Upper lobe of right lung (tissue), 1 donor: Measurements from ENCODE around the gene EIF3M. TPM values are rescaled to one million over a fixed set of nuclear protein-coding genes. Genes with fewer than 3 reads are reported as not detected.

Source experiments
- ATAC-seq: fragments of 200-7000 bp; cut with Tn5 transposase; one replicate; pipeline ENCODE4 v1.9.1; 2020; ENCODE audit warnings: mild to moderate bottlenecking, moderate library complexity
- DNase-seq: peaks from one replicate; pipeline ENCODE4 v3.0.0-alpha.2; 2020
- H3K27ac ChIP-seq: fragments of 200-600 bp; one replicate; pipeline ENCODE4 v1.8.0; 2022
- H3K27me3 ChIP-seq: fragments of 200-600 bp; one replicate; pipeline ENCODE4 v1.8.0; 2022; ENCODE audit warnings: mild to moderate bottlenecking
- H3K36me3 ChIP-seq: fragments of 200-600 bp; one replicate; pipeline ENCODE4 v1.8.0; 2022
- H3K4me1 ChIP-seq: fragments of 200-600 bp; one replicate; pipeline ENCODE4 v1.8.0; 2022
- H3K4me3 ChIP-seq: fragments of 200-600 bp; one replicate; pipeline ENCODE4 v1.8.0; 2022; ENCODE audit warnings: mild to moderate bottlenecking
- H3K9me3 ChIP-seq: fragments of 200-600 bp; one replicate; pipeline ENCODE4 v1.8.0; 2022
- CTCF ChIP-seq: fragments of 200-600 bp; IDR thresholded peaks from one replicate; pipeline ENCODE4 v1.8.0; 2022; ENCODE audit warnings: antibody characterized with exemption
- intact Hi-C: fragments of 100-400 bp; cut with DNase I; formaldehyde crosslinking; loops from one replicate; pipeline ENCODE4 v1.11.0; 2022
- total RNA-seq: library from RNA; stranded (reverse); fragmentation: NEBNext Ultra II Directional; extraction: Animal tissue kit (Norgen Biotek cat#: 25700); gene quantifications from one replicate; pipeline ENCODE4 v1.2.1, GENCODE V29; 2021
- donor health status: DM: no; HTN: yes; CAD: no; lungs with severe emphysema.

The EIF3M gene
- total RNA-seq, 1 donor from 2014 or later = 144 TPM

GRCh38 chr11:32555895-32556294 is 27.7 kb upstream of the EIF3M start:
- Histone ChIP-seq H3K36me3 (no peaks in the 10 kb centered on the region), H3K4me3 (no peak overlapping the region), H3K27ac (no peak overlapping the region), H3K27me3 (no peaks in the 10 kb centered on the region), H3K4me1 (no peaks in the 10 kb centered on the region), H3K9me3 (no peaks in the 10 kb centered on the region)
- TF ChIP-seq CTCF = no peak
- DNase-seq (no peak), ATAC-seq (no peak)
- intact Hi-C loops = no loop called here

GRCh38 chr11:32561835-32562234 is 21.8 kb upstream of the EIF3M start:
- no peaks in the 10 kb centered on the region for H3K27me3 ChIP-seq
- H3K9me3 ChIP-seq = no peaks in the 10 kb centered on the region
- ATAC-seq (no peak), DNase-seq (no peak)
- H3K27ac ChIP-seq = no peak overlapping the region
- no peaks in the 10 kb centered on the region for H3K4me1 ChIP-seq
- no peaks in the 10 kb centered on the region for H3K36me3 ChIP-seq
- intact Hi-C loops = no loop called here
- no peak for TF ChIP-seq CTCF
- no peak overlapping the region for H3K4me3 ChIP-seq

- no peaks in the 10 kb centered on the region for H3K27me3 ChIP-seq
- no peak for DNase-seq
- intact Hi-C loops = no loop called here
Observed at GRCh38 chr11:32562839-32563599, 20.6 kb upstream of the EIF3M start.

GRCh38 chr11:32563600-32563959 is 20.1 kb upstream of the EIF3M start:
- intact Hi-C loops = no loop called here
- Histone ChIP-seq H3K27me3 (no peaks in the 10 kb centered on the region), H3K4me3 (no peak overlapping the region), H3K9me3 (no peaks in the 10 kb centered on the region), H3K36me3 (no peaks in the 10 kb centered on the region), H3K27ac (no peak overlapping the region), H3K4me1 (no peaks in the 10 kb centered on the region)
- DNase-seq (no peak), ATAC-seq (no peak)
- TF ChIP-seq CTCF = no peak

More at GRCh38 chr11:32562839-32563599, 20.6 kb upstream of the EIF3M start:
- Histone ChIP-seq H3K4me3 (no peak overlapping the region), H3K9me3 (no peaks in the 10 kb centered on the region), H3K4me1 (no peaks in the 10 kb centered on the region), H3K27ac (no peak overlapping the region), H3K36me3 (no peaks in the 10 kb centered on the region)
- ATAC-seq = no peak
- TF ChIP-seq CTCF = no peak

- Histone ChIP-seq H3K4me1 (no peaks in the 10 kb centered on the region), H3K4me3 (no peak overlapping the region), H3K27ac (no peak overlapping the region), H3K36me3 (no peaks in the 10 kb centered on the region), H3K9me3 (no peaks in the 10 kb centered on the region), H3K27me3 (no peaks in the 10 kb centered on the region)
- ATAC-seq (no peak), DNase-seq (no peak)
- intact Hi-C loops = no loop called here
- TF ChIP-seq CTCF = no peak
Observed at GRCh38 chr11:32566517-32566916, 17.1 kb upstream of the EIF3M start.

GRCh38 chr11:32567154-32567553 is 16.5 kb upstream of the EIF3M start:
- ATAC-seq (no peak), DNase-seq (no peak)
- intact Hi-C loops = no loop called here
- Histone ChIP-seq H3K9me3 (no peaks in the 10 kb centered on the region), H3K4me3 (no peak overlapping the region), H3K27ac (no peak overlapping the region), H3K27me3 (no peaks in the 10 kb centered on the region), H3K36me3 (no peaks in the 10 kb centered on the region), H3K4me1 (no peaks in the 10 kb centered on the region)
- no peak for TF ChIP-seq CTCF
